WTC11 (cell line): ENCODE data around the gene CYP27A1. TPM values are rescaled to one million over a fixed set of nuclear protein-coding genes. Genes with fewer than 3 reads are reported as not detected.

Experiments
- ATAC-seq: fragments of 200-7000 bp; cut with Tn5 transposase; 2 replicates; pipeline ENCODE4 v1.10.0; 2021; ENCODE audit warnings: mild to moderate bottlenecking, moderate library complexity
- CTCF ChIA-PET: fragments of 300-600 bp; sonication (Branson Sonifier 250); formaldehyde crosslinking; loops from one replicate; lab custom pipeline; 2021; ENCODE audit warnings: antibody characterized with exemption; lab: Charles Lee
- POLR2A ChIA-PET: fragments of 350-600 bp; sonication (Branson Sonifier 250); formaldehyde crosslinking; loops from one replicate; lab custom pipeline; 2021; ENCODE audit warnings: antibody characterized with exemption; lab: Charles Lee
- DNase-seq: peaks from one replicate; pipeline ENCODE4 v3.0.0; 2021; ENCODE audit warnings: low spot score
- H3K27ac Mint-ChIP-seq: 2 replicates; pipeline ENCODE4 v1.8.0; 2021; ENCODE audit warnings: mixed read lengths
- H3K27me3 Mint-ChIP-seq: 2 replicates; pipeline ENCODE4 v1.8.0; 2021; ENCODE audit warnings: low read depth, mild to moderate bottlenecking, moderate library complexity, mixed read lengths
- H3K36me3 Mint-ChIP-seq: 2 replicates; pipeline ENCODE4 v1.8.0; 2021; ENCODE audit warnings: mixed read lengths
- H3K4me1 Mint-ChIP-seq: 2 replicates; pipeline ENCODE4 v1.8.0; 2022; ENCODE audit warnings: mixed read lengths
- H3K4me3 Mint-ChIP-seq: 2 replicates; pipeline ENCODE4 v1.8.0; 2021; ENCODE audit warnings: mild to moderate bottlenecking, moderate library complexity, mixed read lengths
- H3K9me3 Mint-ChIP-seq: 2 replicates; pipeline ENCODE4 v1.8.0; 2021; ENCODE audit warnings: mixed read lengths
- ATF2 ChIP-seq: sonication (generic); formaldehyde crosslinking; IDR thresholded peaks from 2 replicates; pipeline ENCODE4 v1.8.1; 2022; ENCODE audit warnings: low read depth, missing genetic modification reagents, borderline replicate concordance
- CBFB ChIP-seq: sonication (generic); formaldehyde crosslinking; IDR thresholded peaks from 2 replicates; pipeline ENCODE4 v1.8.1; 2022; ENCODE audit warnings: mild to moderate bottlenecking, low read depth, missing genetic modification reagents
- CDX4 ChIP-seq: fragments of 250-450 bp; sonication (Bioruptor Pico); IDR thresholded peaks from 2 replicates; pipeline ENCODE4 v1.9.0; 2021; ENCODE audit warnings: moderate library complexity, mild to moderate bottlenecking, inconsistent platforms, borderline replicate concordance
- CREM ChIP-seq: sonication (generic); formaldehyde crosslinking; IDR thresholded peaks from 2 replicates; pipeline ENCODE4 v1.8.1; 2022; ENCODE audit warnings: mild to moderate bottlenecking, missing genetic modification reagents, moderate library complexity
- E2F4 ChIP-seq: sonication (generic); formaldehyde crosslinking; IDR thresholded peaks from 2 replicates; pipeline ENCODE4 v1.8.1; 2022; ENCODE audit warnings: low read depth, mild to moderate bottlenecking, moderate library complexity, missing genetic modification reagents, borderline replicate concordance
- FOXP1 ChIP-seq: sonication (generic); formaldehyde crosslinking; IDR thresholded peaks from 2 replicates; pipeline ENCODE4 v1.8.0; 2022; ENCODE audit warnings: missing genetic modification reagents, mild to moderate bottlenecking, moderate library complexity, borderline replicate concordance
- HMGXB4 ChIP-seq: sonication (generic); formaldehyde crosslinking; IDR thresholded peaks from 2 replicates; pipeline ENCODE4 v1.8.1; 2023; ENCODE audit warnings: mild to moderate bottlenecking, moderate library complexity, missing genetic modification reagents
- IRF1 ChIP-seq: sonication (generic); formaldehyde crosslinking; IDR thresholded peaks from 2 replicates; pipeline ENCODE4 v1.8.0; 2023; ENCODE audit warnings: missing genetic modification reagents
- JAZF1 ChIP-seq: fragments of 250-450 bp; sonication (Bioruptor Pico); IDR thresholded peaks from 2 replicates; pipeline ENCODE4 v1.9.0; 2021; ENCODE audit warnings: moderate library complexity, mild to moderate bottlenecking, inconsistent platforms
- MAX ChIP-seq: sonication (generic); formaldehyde crosslinking; IDR thresholded peaks from 2 replicates; pipeline ENCODE4 v1.8.0; 2022; ENCODE audit warnings: mild to moderate bottlenecking, missing genetic modification reagents
- NR1H2 ChIP-seq: sonication (generic); formaldehyde crosslinking; IDR thresholded peaks from 2 replicates; pipeline ENCODE4 v1.9.0; 2021; ENCODE audit warnings: mild to moderate bottlenecking, moderate library complexity, missing genetic modification reagents
- PRDM15 ChIP-seq: sonication (generic); formaldehyde crosslinking; IDR thresholded peaks from 2 replicates; pipeline ENCODE4 v1.8.0; 2022; ENCODE audit warnings: missing genetic modification reagents
- PREB ChIP-seq: sonication (generic); formaldehyde crosslinking; IDR thresholded peaks from 2 replicates; pipeline ENCODE4 v1.8.1; 2022; ENCODE audit warnings: mild to moderate bottlenecking, missing genetic modification reagents, moderate library complexity, borderline replicate concordance
- SP1 ChIP-seq: sonication (generic); formaldehyde crosslinking; conservative IDR thresholded peaks from 2 replicates; pipeline ENCODE4 v1.8.1; 2022; ENCODE audit warnings: missing genetic modification reagents
- ZBTB43 ChIP-seq: sonication (generic); formaldehyde crosslinking; IDR thresholded peaks from 2 replicates; pipeline ENCODE4 v1.8.1; 2023; ENCODE audit warnings: mild to moderate bottlenecking, missing genetic modification reagents
- ZNF512 ChIP-seq: sonication (generic); formaldehyde crosslinking; IDR thresholded peaks from 2 replicates; pipeline ENCODE4 v1.8.1; 2022; ENCODE audit warnings: missing genetic modification reagents, borderline replicate concordance
- total RNA-seq: library from RNA; stranded (reverse); gene quantifications from 3 replicates; pipeline ENCODE4 v1.2.3, GENCODE V29; 2021

Gene CYP27A1
- total RNA-seq, 1 experiment from 2014 or later = 5.6 TPM

- TF ChIP-seq MAX (no peak), CBFB (CRISPR knock-in tag) (no peak)
Observed at GRCh38 chr2:218837495-218837894, 55.5 kb downstream of the CYP27A1 start (continued).

- ATAC-seq = no peak
- CTCF ChIA-PET = interaction anchor here (2.4 kb wide), 1 partner anchor 8 kb away, joined by 8 read pairs; no protein-coding TSS in a partner anchor
- POLR2A ChIA-PET = no interaction called here
Observed at GRCh38 chr2:218839430-218839829, 57.5 kb downstream of the CYP27A1 start.

More at GRCh38 chr2:218839430-218839829, 57.5 kb downstream of the CYP27A1 start:
- H3K27ac Mint-ChIP-seq = no peak overlapping the region
- TF ChIP-seq ZBTB43 (CRISPR knock-in tag) (no peak), E2F4 (CRISPR knock-in tag) (no peak), CREM (no peak), PREB (CRISPR knock-in tag) (no peak), FOXP1 (CRISPR knock-in tag) (no peak), JAZF1 (CRISPR knock-in tag) (no peak), MAX (no peak), SP1 (CRISPR knock-in tag) (no peak), ATF2 (CRISPR knock-in tag) (no peak), IRF1 (CRISPR knock-in tag) (no peak), PRDM15 (CRISPR knock-in tag) (no peak), NR1H2 (CRISPR knock-in tag) (no peak), CDX4 (CRISPR knock-in tag) (no peak), CBFB (CRISPR knock-in tag) (no peak), HMGXB4 (CRISPR knock-in tag) (no peak), ZNF512 (CRISPR knock-in tag) (no peak)
- no peaks in the 10 kb centered on the region for H3K4me1 Mint-ChIP-seq
- H3K36me3 Mint-ChIP-seq = peaks cover 3% of the 10 kb centered on the region
- DNase-seq = no peak
- peaks cover 24% of the 10 kb centered on the region for H3K9me3 Mint-ChIP-seq
- no peak overlapping the region for H3K4me3 Mint-ChIP-seq
- peaks cover 14% of the 10 kb centered on the region for H3K27me3 Mint-ChIP-seq
